Measurements from ENCODE around the gene ARAP3. TPM values are rescaled to one million over a fixed set of nuclear protein-coding genes. Genes with fewer than 3 reads are reported as not detected.

ARAP3 gene
- total RNA-seq, 1 donor from 2014 or later = 17.4 TPM

DNA sequence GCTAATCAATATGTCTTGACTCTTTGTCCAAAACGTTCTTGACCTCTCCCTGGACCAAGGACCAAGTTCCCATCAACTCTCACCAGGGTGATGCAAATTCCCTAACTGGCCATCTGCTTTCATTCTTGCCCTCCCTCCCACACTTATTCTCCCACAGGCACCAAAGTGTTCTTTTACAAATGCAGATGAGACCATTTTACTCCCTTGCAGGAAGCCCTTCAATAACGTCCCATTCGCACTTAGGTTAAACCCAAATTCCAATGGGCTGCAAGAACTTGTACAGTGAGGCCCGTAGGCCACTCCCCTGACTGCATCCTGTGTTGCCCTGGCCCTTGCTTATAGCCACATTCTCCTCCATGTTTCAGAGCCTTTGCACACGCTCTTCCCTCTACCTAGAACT lies 7.3 kb downstream of the ARAP3 start:
- DNase-seq (ENCODE audit: low read depth) = no peak
- Histone ChIP-seq H3K4me1 (ENCODE audit: insufficient read depth, low read length) (no peaks in the 10 kb centered on the region), H4K20me1 (ENCODE audit: insufficient read depth, low read length) (no peaks in the 10 kb centered on the region), H3K9ac (ENCODE audit: low read length) (no peak overlapping the region), H3K4me3 (ENCODE audit: insufficient read depth, low read depth, low read length) (no peak overlapping the region), H3K79me2 (ENCODE audit: insufficient read depth, low read length) (peaks cover 6% of the 10 kb centered on the region), H2AFZ (ENCODE audit: low read depth, low read length) (no peak overlapping the region), H3K27me3 (ENCODE audit: insufficient read depth, low read length) (no peaks in the 10 kb centered on the region), H3K4me2 (ENCODE audit: low read length) (no peak overlapping the region), H3K36me3 (ENCODE audit: insufficient read depth, low read length) (peaks cover 4% of the 10 kb centered on the region), H3K27ac (ENCODE audit: low read depth, low read length) (no peak overlapping the region), H3K9me3 (ENCODE audit: insufficient read depth, low read depth, low read length) (no peaks in the 10 kb centered on the region)
- H3K27me3 Mint-ChIP-seq (ENCODE audit: low read depth, unreplicated experiment) = no peaks in the 10 kb centered on the region
- H3K4me1 Mint-ChIP-seq (ENCODE audit: low read depth, unreplicated experiment) = peaks cover 4% of the 10 kb centered on the region
- H3K4me3 Mint-ChIP-seq (ENCODE audit: unreplicated experiment) = no peak overlapping the region
- no peak for FAIRE-seq
- H3K9me3 Mint-ChIP-seq (ENCODE audit: unreplicated experiment) = no peaks in the 10 kb centered on the region
- H3K27ac Mint-ChIP-seq (ENCODE audit: unreplicated experiment) = no peak overlapping the region
- TF ChIP-seq, protein P1, sequence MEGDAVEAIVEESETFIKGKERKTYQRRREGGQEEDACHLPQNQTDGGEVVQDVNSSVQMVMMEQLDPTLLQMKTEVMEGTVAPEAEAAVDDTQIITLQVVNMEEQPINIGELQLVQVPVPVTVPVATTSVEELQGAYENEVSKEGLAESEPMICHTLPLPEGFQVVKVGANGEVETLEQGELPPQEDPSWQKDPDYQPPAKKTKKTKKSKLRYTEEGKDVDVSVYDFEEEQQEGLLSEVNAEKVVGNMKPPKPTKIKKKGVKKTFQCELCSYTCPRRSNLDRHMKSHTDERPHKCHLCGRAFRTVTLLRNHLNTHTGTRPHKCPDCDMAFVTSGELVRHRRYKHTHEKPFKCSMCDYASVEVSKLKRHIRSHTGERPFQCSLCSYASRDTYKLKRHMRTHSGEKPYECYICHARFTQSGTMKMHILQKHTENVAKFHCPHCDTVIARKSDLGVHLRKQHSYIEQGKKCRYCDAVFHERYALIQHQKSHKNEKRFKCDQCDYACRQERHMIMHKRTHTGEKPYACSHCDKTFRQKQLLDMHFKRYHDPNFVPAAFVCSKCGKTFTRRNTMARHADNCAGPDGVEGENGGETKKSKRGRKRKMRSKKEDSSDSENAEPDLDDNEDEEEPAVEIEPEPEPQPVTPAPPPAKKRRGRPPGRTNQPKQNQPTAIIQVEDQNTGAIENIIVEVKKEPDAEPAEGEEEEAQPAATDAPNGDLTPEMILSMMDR (IDR thresholded peaks at IDR 0.05; ENCODE audit: insufficient read depth, low read depth, low read length) = no peak
- TF ChIP-seq EZH2 (IDR thresholded peaks at IDR 0.05; ENCODE audit: insufficient read depth, low read length) = no peak
- H3K36me3 Mint-ChIP-seq (ENCODE audit: low read depth, unreplicated experiment) = peaks cover 8% of the 10 kb centered on the region

DNA sequence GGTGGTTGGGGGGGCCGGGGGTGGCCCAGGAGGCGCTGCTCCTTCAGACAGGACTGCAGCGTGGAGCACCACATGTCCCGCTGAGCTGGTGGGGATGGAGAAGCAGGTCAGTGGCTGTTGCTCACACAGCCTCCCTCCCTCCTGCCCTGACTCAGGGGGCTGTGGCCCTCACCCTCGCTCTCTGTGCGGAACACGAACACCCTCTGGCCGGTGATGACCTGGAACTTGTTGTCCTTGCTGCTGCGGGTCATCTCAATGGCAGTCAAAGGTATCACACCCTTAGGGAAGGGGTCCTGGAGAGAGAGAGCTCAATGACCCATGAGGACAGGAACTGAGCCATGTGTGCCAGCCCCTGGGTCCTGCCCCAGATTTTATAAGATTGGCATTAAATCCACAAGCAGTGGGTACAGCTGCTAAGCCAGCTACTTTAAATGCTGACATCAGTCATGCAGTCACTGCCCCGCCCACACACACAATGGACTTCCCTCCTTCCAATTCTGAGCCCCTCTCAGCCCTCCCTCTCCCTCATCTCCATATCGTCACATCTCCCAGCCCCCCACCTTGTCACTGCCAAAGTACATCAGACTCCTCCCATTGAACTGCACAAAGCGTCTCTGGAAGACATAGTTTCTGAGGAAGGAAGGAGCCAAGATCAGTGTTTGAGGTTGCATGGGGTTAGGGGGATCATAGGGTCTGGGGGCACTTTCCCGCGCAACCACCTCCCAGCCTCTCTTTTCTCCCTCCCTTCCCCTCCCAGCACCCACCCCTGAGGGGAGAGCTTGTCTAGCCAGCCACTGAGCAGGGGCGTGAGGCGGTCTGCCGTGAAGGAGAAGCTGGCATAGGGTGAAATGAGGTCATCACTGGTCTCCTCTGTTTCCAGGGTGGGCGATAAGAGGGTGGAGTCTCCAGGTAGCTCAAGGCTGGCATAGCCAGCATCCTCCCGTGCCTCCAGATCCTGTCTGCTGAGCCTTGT lies 8.9 kb downstream of the ARAP3 start:
- peaks cover 11% of the 10 kb centered on the region for H3K4me1 Mint-ChIP-seq (ENCODE audit: low read depth, unreplicated experiment)
- no peak overlapping the region for H3K27ac Mint-ChIP-seq (ENCODE audit: unreplicated experiment)
- H3K9me3 ChIP-seq (ENCODE audit: insufficient read depth, low read depth, low read length) = no peaks in the 10 kb centered on the region
- H3K4me1 ChIP-seq (ENCODE audit: insufficient read depth, low read length) = peaks cover 11% of the 10 kb centered on the region
- FAIRE-seq = no peak
- TF ChIP-seq, protein P1 (IDR thresholded peaks at IDR 0.05; ENCODE audit: insufficient read depth, low read depth, low read length) = no peak
- TF ChIP-seq EZH2 (IDR thresholded peaks at IDR 0.05; ENCODE audit: insufficient read depth, low read length) = no peak
- no peak overlapping the region for H3K4me3 ChIP-seq (ENCODE audit: insufficient read depth, low read depth, low read length)
- no peaks in the 10 kb centered on the region for H3K79me2 ChIP-seq (ENCODE audit: insufficient read depth, low read length)
- H3K4me2 ChIP-seq (ENCODE audit: low read length) = no peak overlapping the region
- H2AFZ ChIP-seq (ENCODE audit: low read depth, low read length) = no peak overlapping the region
- no peak overlapping the region for H3K9ac ChIP-seq (ENCODE audit: low read length)
- peaks cover 4% of the 10 kb centered on the region for H3K36me3 ChIP-seq (ENCODE audit: insufficient read depth, low read length)
- H3K9me3 Mint-ChIP-seq (ENCODE audit: unreplicated experiment) = no peaks in the 10 kb centered on the region
- peaks cover 15% of the 10 kb centered on the region for H3K36me3 Mint-ChIP-seq (ENCODE audit: low read depth, unreplicated experiment)
- no peaks in the 10 kb centered on the region for H3K27me3 ChIP-seq (ENCODE audit: insufficient read depth, low read length)
- H3K4me3 Mint-ChIP-seq (ENCODE audit: unreplicated experiment) = no peak overlapping the region
- H4K20me1 ChIP-seq (ENCODE audit: insufficient read depth, low read length) = no peaks in the 10 kb centered on the region
- H3K27ac ChIP-seq (ENCODE audit: low read depth, low read length) = no peak overlapping the region
- DNase-seq (ENCODE audit: low read depth) = no peak
- no peaks in the 10 kb centered on the region for H3K27me3 Mint-ChIP-seq (ENCODE audit: low read depth, unreplicated experiment)
